ENCODE data around the gene MARK4. TPM values are rescaled to one million over a fixed set of nuclear protein-coding genes. Genes with fewer than 3 reads are reported as not detected.
A peak's percentile ranks its signal among the peaks of the same experiment; 100 is the strongest.

The MARK4 gene
- total RNA-seq, 1 experiment from 2014 or later, result 44.0 TPM

DNA sequence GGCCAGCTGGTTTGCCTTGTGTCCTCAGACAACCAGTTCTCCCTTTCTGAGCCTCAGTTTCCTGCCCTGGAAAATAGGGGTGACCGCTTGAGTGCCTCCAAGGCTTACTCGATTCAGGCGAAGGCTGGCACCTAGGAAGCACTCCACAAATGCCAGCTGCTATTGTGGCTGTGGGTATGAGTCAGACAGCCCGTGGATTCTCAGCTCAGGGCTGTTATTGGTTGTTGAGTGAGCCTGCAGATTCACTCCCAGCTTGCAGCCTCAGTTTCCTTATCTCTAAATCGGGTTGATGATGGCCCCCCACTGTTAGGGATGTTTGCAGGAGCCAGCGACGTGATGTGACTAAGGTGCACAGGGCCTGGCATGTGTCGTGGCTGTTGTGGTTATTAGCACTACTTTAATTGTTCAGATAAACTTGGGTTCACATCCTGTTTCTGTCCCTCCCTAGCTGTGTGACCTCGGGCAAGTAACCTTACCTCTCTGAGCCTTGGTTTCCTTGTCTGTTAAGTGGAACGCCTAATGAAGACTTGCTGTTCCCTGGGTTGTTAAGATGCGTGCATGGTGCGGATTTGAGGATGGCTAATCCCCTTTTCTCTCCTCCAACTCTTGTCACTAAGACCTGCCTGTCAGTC, 2.4 kb downstream of the MARK4 start:
- H3K27me3 ChIP-seq (replicated peaks; ENCODE audit: insufficient read depth, low read depth, low read length, poor library complexity), result no peaks in the 10 kb centered on the region
- H3K4me1 ChIP-seq (ENCODE audit: insufficient read depth, low read length, poor library complexity, severe bottlenecking), result peaks cover 5% of the 10 kb centered on the region
- CTCF ChIA-PET, result no interaction called here
- DNase-seq (ENCODE audit: low spot score), result no peak
- POLR2A ChIA-PET (ENCODE audit: low non-redundant PET), result no interaction called here
- H3K27ac ChIP-seq (ENCODE audit: low read depth, low read length, poor library complexity, severe bottlenecking), result no peak overlapping the region
- H3K36me3 ChIP-seq (ENCODE audit: insufficient read depth, low read length, poor library complexity, severe bottlenecking), result no peaks in the 10 kb centered on the region
- TF ChIP-seq CTCF (conservative IDR thresholded peaks at IDR 0.05; ENCODE audit: low read depth, low read length), result no peak
- TF ChIP-seq EZH2 (IDR thresholded peaks at IDR 0.05; ENCODE audit: borderline replicate concordance, low read depth, low read length, poor library complexity, severe bottlenecking), result no peak
- TSS peak; percentile 11 for BruUV-seq (replicated peaks)
- H3K4me3 ChIP-seq (ENCODE audit: low read depth, low read length, poor library complexity, severe bottlenecking), result no peak overlapping the region
- intact Hi-C loops (cut with micrococcal nuclease; ENCODE audit: unreplicated experiment), result no loop called here
- H3K9me3 ChIP-seq (ENCODE audit: low read depth, low read length, poor library complexity, severe bottlenecking), result no peaks in the 10 kb centered on the region

GRCh38 chr19:45254044-45254531, 3.0 kb downstream of the MARK4 start:
- no peaks in the 10 kb centered on the region for H3K36me3 ChIP-seq (ENCODE audit: insufficient read depth, low read length, poor library complexity, severe bottlenecking)
- no peak for TF ChIP-seq EZH2 (IDR thresholded peaks at IDR 0.05; ENCODE audit: borderline replicate concordance, low read depth, low read length, poor library complexity, severe bottlenecking)
- peak; percentile 26; the same call in 1 of the 2 replicates for TF ChIP-seq CTCF (conservative IDR thresholded peaks at IDR 0.05; ENCODE audit: low read depth, low read length)
- no peaks in the 10 kb centered on the region for H3K9me3 ChIP-seq (ENCODE audit: low read depth, low read length, poor library complexity, severe bottlenecking)
- ChIA-PET POLR2A (ENCODE audit: low non-redundant PET) (no interaction called here), CTCF (no interaction called here)
- no peak overlapping the region for H3K27ac ChIP-seq (ENCODE audit: low read depth, low read length, poor library complexity, severe bottlenecking)
- DNase-seq (ENCODE audit: low spot score), result no peak
- no TSS peak for BruUV-seq (replicated peaks)
- intact Hi-C loops (cut with micrococcal nuclease; ENCODE audit: unreplicated experiment), result no loop called here
- no peak overlapping the region for H3K4me3 ChIP-seq (ENCODE audit: low read depth, low read length, poor library complexity, severe bottlenecking)
- no peaks in the 10 kb centered on the region for H3K27me3 ChIP-seq (replicated peaks; ENCODE audit: insufficient read depth, low read depth, low read length, poor library complexity)
- H3K4me1 ChIP-seq (ENCODE audit: insufficient read depth, low read length, poor library complexity, severe bottlenecking), result peaks cover 1% of the 10 kb centered on the region

DNA sequence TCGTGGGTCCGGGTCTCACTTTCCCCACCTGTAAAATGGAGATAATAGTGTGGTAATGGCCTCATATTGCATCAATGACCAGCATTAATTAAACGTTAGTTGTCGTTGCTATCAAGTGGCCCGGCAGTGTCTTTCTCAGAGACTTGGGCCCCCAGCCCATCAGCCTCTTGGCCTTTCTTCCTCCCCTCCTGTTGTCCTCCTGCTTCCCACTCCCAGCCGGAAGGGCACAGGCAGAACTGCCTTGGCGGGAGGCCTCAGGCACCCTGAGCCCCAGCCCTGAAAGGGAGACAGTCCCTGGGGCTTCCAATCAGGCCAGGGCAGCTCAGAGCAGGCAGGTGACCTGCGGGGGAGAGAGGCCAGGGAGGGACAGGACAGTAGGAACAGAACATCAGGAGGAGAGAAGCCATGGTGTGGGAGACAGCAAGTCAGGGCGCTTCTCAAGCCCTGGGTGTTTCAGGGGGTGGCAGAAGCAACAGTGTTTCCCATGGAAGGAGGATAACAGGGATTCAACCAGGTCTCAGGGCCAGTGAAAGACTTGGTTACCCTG, 4.6 kb downstream of the MARK4 start:
- H3K36me3 ChIP-seq (ENCODE audit: insufficient read depth, low read length, poor library complexity, severe bottlenecking), result no peaks in the 10 kb centered on the region
- H3K9me3 ChIP-seq (ENCODE audit: low read depth, low read length, poor library complexity, severe bottlenecking), result no peaks in the 10 kb centered on the region
- BruUV-seq (replicated peaks), result TSS peak; percentile 16
- ChIA-PET CTCF (no interaction called here), POLR2A (ENCODE audit: low non-redundant PET) (no interaction called here)
- H3K4me1 ChIP-seq (ENCODE audit: insufficient read depth, low read length, poor library complexity, severe bottlenecking), result no peaks in the 10 kb centered on the region
- TF ChIP-seq CTCF (conservative IDR thresholded peaks at IDR 0.05; ENCODE audit: low read depth, low read length), result no peak
- TF ChIP-seq EZH2 (IDR thresholded peaks at IDR 0.05; ENCODE audit: borderline replicate concordance, low read depth, low read length, poor library complexity, severe bottlenecking), result no peak
- intact Hi-C loops (cut with micrococcal nuclease; ENCODE audit: unreplicated experiment), result no loop called here
- no peak overlapping the region for H3K4me3 ChIP-seq (ENCODE audit: low read depth, low read length, poor library complexity, severe bottlenecking)
- DNase-seq (ENCODE audit: low spot score), result no peak
- peak overlapping the region; percentile 30 for H3K27ac ChIP-seq (ENCODE audit: low read depth, low read length, poor library complexity, severe bottlenecking)
- H3K27me3 ChIP-seq (replicated peaks; ENCODE audit: insufficient read depth, low read depth, low read length, poor library complexity), result no peaks in the 10 kb centered on the region
